Fibroblast of lung (primary cell): ENCODE data around the gene MROH8.

Experiments
- CTCF ChIP-seq, 2 donors: IDR thresholded peaks in 1 of 2; conservative IDR thresholded peaks in 1 of 2; 1 replicate in 1 of 2; 2 replicates in 1 of 2; pipeline ENCODE4 v1.5.1; 2011 to 2012; ENCODE audit warnings: low read length in 2 of 2, control low read depth in 1 of 2, inconsistent platforms in 1 of 2, low read depth in 1 of 2, mild to moderate bottlenecking in 1 of 2
- EZH2 ChIP-seq: IDR thresholded peaks from 2 replicates; pipeline ENCODE4 v1.5.1; 2012; ENCODE audit warnings: low read length, control low read depth, mild to moderate bottlenecking; ENCODE audit errors: missing control alignments

GRCh38 chr20:37202267-37202943 is 23.1 kb upstream of the MROH8 start:
- TF ChIP-seq CTCF (conservative IDR thresholded peaks at IDR 0.05 in 1 of 2, IDR thresholded peaks at IDR 0.05 in 1 of 2; ENCODE audit: low read depth in 1 of 2, low read length in 2 of 2) = peak; percentile 81 to 87
- no peak for TF ChIP-seq EZH2
